OCI-LY1 (cell line): ENCODE results near the gene KIAA1755.

Source experiments
- H2AFZ ChIP-seq: fragments of 200-600 bp; sonication (generic), shearing (Covaris generic); 2 replicates; pipeline ENCODE4 v1.6.0; 2014; ENCODE audit warnings: antibody characterized with exemption, mild to moderate bottlenecking, low read length
- H3F3A ChIP-seq: fragments of 200-600 bp; sonication (generic), shearing (Covaris generic); 2 replicates; pipeline ENCODE4 v1.6.0; 2014; ENCODE audit warnings: mild to moderate bottlenecking, antibody characterized with exemption, low read length, moderate library complexity; ENCODE audit not compliant: insufficient read depth
- H3K27ac ChIP-seq: fragments of 200-600 bp; sonication (generic); 2 replicates; pipeline ENCODE4 v1.5.1; 2014; ENCODE audit warnings: low read length, mixed run types, mild to moderate bottlenecking, low read depth; ENCODE audit not compliant: poor library complexity, severe bottlenecking
- H3K27me3 ChIP-seq: fragments of 200-600 bp; sonication (generic); 2 replicates; pipeline ENCODE4 v1.6.0; 2014; ENCODE audit warnings: antibody characterized with exemption, mild to moderate bottlenecking, low read length, moderate library complexity; ENCODE audit not compliant: insufficient read depth
- H3K36me3 ChIP-seq: fragments of 200-600 bp; sonication (generic); 2 replicates; pipeline ENCODE4 v1.6.1; 2014; ENCODE audit warnings: mild to moderate bottlenecking, antibody characterized with exemption, low read length, moderate library complexity, mixed read lengths; ENCODE audit not compliant: insufficient read depth
- H3K4me1 ChIP-seq: fragments of 200-600 bp; sonication (generic); 2 replicates; pipeline ENCODE4 v1.5.1; 2014; ENCODE audit warnings: mild to moderate bottlenecking, low read length, moderate library complexity; ENCODE audit not compliant: insufficient read depth, severe bottlenecking
- H3K4me2 ChIP-seq: fragments of 200-600 bp; sonication (generic), shearing (Covaris generic); 2 replicates; pipeline ENCODE4 v1.6.1; 2014; ENCODE audit warnings: low read length
- H3K4me3 ChIP-seq: fragments of 200-600 bp; sonication (generic); 2 replicates; pipeline ENCODE4 v1.5.1; 2014; ENCODE audit warnings: low read length, low read depth, mild to moderate bottlenecking, mixed read lengths; ENCODE audit not compliant: poor library complexity, severe bottlenecking
- H3K79me2 ChIP-seq: fragments of 200-600 bp; shearing (Covaris generic); 2 replicates; pipeline ENCODE4 v1.6.1; 2016; ENCODE audit warnings: mixed run types, low read length, mixed read lengths; ENCODE audit not compliant: insufficient read depth
- H3K9ac ChIP-seq: fragments of 200-600 bp; sonication (generic), shearing (Covaris generic); 2 replicates; pipeline ENCODE4 v1.6.1; 2014; ENCODE audit warnings: mild to moderate bottlenecking, low read length, mixed read lengths
- H3K9me2 ChIP-seq: fragments of 200-600 bp; sonication (generic), shearing (Covaris generic); 2 replicates; pipeline ENCODE4 v1.6.1; 2014; ENCODE audit warnings: low read depth, mild to moderate bottlenecking, low read length, mixed read lengths
- H3K9me3 ChIP-seq: fragments of 200-600 bp; shearing (Covaris generic); 2 replicates; pipeline ENCODE4 v1.6.1; 2014; ENCODE audit warnings: low read length, mixed read lengths
- H4K20me1 ChIP-seq: fragments of 200-600 bp; sonication (generic), shearing (Covaris generic); 2 replicates; pipeline ENCODE4 v1.6.0; 2016; ENCODE audit warnings: mild to moderate bottlenecking, low read length; ENCODE audit not compliant: insufficient read depth
- CTCF ChIP-seq: fragments of 200-600 bp; sonication (generic), shearing (Covaris generic); IDR thresholded peaks from 2 replicates; pipeline ENCODE4 v1.5.1; 2017; ENCODE audit warnings: mild to moderate bottlenecking, antibody characterized with exemption, low read length, moderate library complexity, mixed read lengths
- EZH2 ChIP-seq: fragments of 200-600 bp; sonication (generic), shearing (Covaris generic); IDR thresholded peaks from 2 replicates; pipeline ENCODE4 v1.8.0; 2017; ENCODE audit warnings: borderline replicate concordance, mixed run types, mild to moderate bottlenecking, antibody characterized with exemption, low read length, moderate library complexity, mixed read lengths

The KIAA1755 gene

GRCh38 chr20:38190936-38191371 lies 69.6 kb downstream of the KIAA1755 start:
- Histone ChIP-seq H3K27me3 (no peaks in the 10 kb centered on the region), H4K20me1 (no peaks in the 10 kb centered on the region), H3K9me2 (no peaks in the 10 kb centered on the region), H3K4me1 (no peaks in the 10 kb centered on the region), H3K27ac (no peak overlapping the region), H3K4me3 (no peak overlapping the region), H3K9ac (no peak overlapping the region), H3F3A (no peaks in the 10 kb centered on the region), H3K4me2 (no peak overlapping the region), H2AFZ (no peak overlapping the region), H3K36me3 (no peaks in the 10 kb centered on the region), H3K9me3 (no peaks in the 10 kb centered on the region), H3K79me2 (no peaks in the 10 kb centered on the region)
- TF ChIP-seq CTCF (no peak), EZH2 (no peak)

DNA sequence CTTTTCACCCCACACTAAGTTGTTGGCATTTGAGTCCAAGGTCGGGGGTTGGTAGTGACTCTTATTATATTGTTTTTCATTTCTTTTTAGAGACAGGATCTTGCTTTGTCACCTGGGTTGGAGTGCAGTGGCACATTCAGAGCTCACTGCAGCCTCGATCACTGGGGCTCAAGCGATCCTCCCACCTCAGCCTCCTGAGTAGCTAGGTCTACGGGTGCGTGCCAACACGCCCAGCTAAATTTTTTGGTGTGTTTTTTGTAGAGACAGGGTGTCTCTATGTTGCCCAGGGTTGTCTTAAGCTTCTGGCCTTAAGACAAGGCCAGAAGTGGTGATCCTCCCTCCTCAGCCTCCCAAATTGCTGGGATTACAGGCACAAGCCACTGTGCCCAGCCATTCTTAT lies 70.4 kb downstream of the KIAA1755 start:
- Histone ChIP-seq H2AFZ (no peak overlapping the region), H4K20me1 (no peaks in the 10 kb centered on the region), H3K27me3 (no peaks in the 10 kb centered on the region), H3K9ac (no peak overlapping the region), H3K4me3 (no peak overlapping the region), H3K79me2 (no peaks in the 10 kb centered on the region), H3K4me1 (no peaks in the 10 kb centered on the region), H3K9me3 (no peaks in the 10 kb centered on the region), H3K9me2 (no peaks in the 10 kb centered on the region), H3K4me2 (no peak overlapping the region), H3F3A (no peaks in the 10 kb centered on the region), H3K36me3 (no peaks in the 10 kb centered on the region), H3K27ac (no peak overlapping the region)
- TF ChIP-seq CTCF (no peak), EZH2 (no peak)

DNA sequence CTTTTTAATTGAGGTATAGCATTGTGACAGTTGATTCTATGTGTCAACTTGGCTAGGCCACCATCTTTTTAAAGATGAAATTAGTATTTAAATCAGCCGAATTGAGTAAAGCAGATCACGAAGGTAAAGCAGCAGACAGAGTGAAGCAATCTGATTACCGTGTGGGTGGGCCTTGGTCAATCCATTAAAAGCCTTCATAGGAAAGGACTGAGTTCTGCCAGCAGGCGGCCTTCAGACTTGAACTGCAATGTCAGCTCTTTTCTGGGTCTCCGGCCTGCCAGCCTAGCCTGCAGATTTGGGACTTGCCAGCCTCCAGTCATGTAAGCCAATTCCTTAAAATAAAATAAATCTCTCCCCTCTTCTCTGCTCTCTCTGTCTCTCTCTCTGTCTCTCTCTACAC lies 73.0 kb downstream of the KIAA1755 start:
- H3K4me2 ChIP-seq: no peak overlapping the region
- no peak overlapping the region for H3K4me3 ChIP-seq
- H3K79me2 ChIP-seq: no peaks in the 10 kb centered on the region
- no peak for TF ChIP-seq EZH2
- 0 out of 2 replicates have a peak, but pooled peaks have one; percentile 5 for TF ChIP-seq CTCF
- no peaks in the 10 kb centered on the region for H4K20me1 ChIP-seq
- H3K27me3 ChIP-seq: no peaks in the 10 kb centered on the region
- no peak overlapping the region for H3K27ac ChIP-seq
- H3F3A ChIP-seq: no peaks in the 10 kb centered on the region
- H3K9me3 ChIP-seq: no peaks in the 10 kb centered on the region
- H3K9ac ChIP-seq: no peak overlapping the region
- H2AFZ ChIP-seq: no peak overlapping the region
- H3K36me3 ChIP-seq: no peaks in the 10 kb centered on the region
- H3K9me2 ChIP-seq: no peaks in the 10 kb centered on the region
- no peaks in the 10 kb centered on the region for H3K4me1 ChIP-seq
